ENCODE results near the gene PHAF1.

DNA sequence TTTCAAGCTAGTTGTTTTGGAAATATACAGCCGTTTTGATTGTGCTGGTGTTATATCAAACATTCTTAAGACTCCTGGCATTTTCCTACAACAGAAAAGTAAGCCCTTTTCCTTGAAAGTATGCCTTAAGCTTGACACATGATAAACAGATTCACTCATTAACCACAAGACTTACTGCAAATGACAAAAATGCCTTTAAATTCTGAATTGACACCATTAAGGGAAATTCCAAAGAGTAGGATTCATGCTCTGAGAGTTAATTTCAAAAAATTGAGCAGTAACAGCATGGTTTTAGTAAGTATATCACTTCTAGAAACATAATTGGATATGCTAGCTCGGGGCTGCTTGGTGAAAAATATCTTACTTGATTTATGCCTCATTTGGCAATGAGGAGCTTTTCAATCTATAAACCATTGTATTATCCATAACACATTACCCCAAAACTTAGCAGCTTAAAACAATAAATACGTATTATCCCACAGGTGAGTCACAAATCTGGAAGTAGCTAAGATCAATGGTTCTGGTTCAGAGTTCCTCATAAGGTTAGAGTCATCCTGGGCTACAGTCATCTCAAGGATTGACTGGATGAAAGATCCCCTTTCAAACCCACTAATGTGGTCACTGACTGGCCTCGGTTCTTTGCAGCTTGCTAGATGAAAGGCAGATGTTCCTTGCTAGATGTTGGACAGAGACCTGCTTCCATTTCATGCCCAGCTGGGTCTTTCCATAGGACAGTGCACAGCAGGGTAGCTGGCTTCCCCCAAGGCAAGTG is 8.2 kb upstream of the PHAF1 start:
- no peak for TF ChIP-seq POLR2AphosphoS5 (IDR thresholded peaks at IDR 0.05)
- no peak for TF ChIP-seq POLR2A (IDR thresholded peaks at IDR 0.05)
- TF ChIP-seq EP300 (IDR thresholded peaks at IDR 0.05): no peak
